ENCODE data around the gene LHFPL3. TPM values are rescaled to one million over a fixed set of nuclear protein-coding genes. Genes with fewer than 3 reads are reported as not detected.

Gene LHFPL3
- total RNA-seq, 4 donors from 2014 or later, result not detected

DNA sequence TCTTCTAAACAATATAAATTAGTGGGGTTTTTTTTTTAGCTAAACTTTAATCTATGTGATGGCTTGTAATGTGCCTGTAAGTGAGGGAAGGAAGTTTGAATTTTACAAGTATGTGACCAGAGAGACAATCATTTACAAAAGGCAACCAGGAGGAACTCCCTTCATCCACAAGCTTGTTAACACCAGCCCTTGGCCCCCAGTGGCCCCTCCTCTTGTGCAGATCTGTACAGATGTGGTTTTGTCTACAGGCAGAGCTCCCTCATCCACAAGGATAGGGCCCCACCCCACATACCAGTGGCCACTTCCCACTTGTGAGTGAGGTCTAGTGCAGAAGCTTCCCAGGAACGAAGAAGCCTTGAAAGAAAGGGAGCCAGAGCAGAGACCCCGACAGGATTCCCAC is 451.5 kb downstream of the LHFPL3 start:
- intact Hi-C loops (cut with DNase I), result no loop called here
- H3K4me1 ChIP-seq, result no peaks in the 10 kb centered on the region
- no peaks in the 10 kb centered on the region for H3K9me3 ChIP-seq
- no peak for TF ChIP-seq POLR2A (IDR thresholded peaks at IDR 0.05; ENCODE audit: low read depth)
- TF ChIP-seq EP300 (IDR thresholded peaks at IDR 0.05), result no peak
- TF ChIP-seq POLR2AphosphoS5 (IDR thresholded peaks at IDR 0.05), result no peak
- no peak for TF ChIP-seq CTCF (IDR thresholded peaks at IDR 0.05)
- no peaks in the 10 kb centered on the region for H3K36me3 ChIP-seq
- H3K4me3 ChIP-seq, result no peak overlapping the region
- no peak overlapping the region for H3K27ac ChIP-seq (replicated peaks in 1 of 4)
- H3K27me3 ChIP-seq, result no peaks in the 10 kb centered on the region
- DNase-seq (ENCODE audit: extremely low spot score), result no peak
- WGBS, result 60% methylated on average over 2 of the region's 2 CpGs

- no peak overlapping the region for H3K27ac ChIP-seq (replicated peaks in 1 of 4)
- H3K9me3 ChIP-seq, result no peaks in the 10 kb centered on the region
- intact Hi-C loops (cut with DNase I), result no loop called here
- H3K36me3 ChIP-seq, result no peaks in the 10 kb centered on the region
- H3K27me3 ChIP-seq, result no peaks in the 10 kb centered on the region
- H3K4me3 ChIP-seq, result no peak overlapping the region
- no peaks in the 10 kb centered on the region for H3K4me1 ChIP-seq
- no peak for DNase-seq (ENCODE audit: extremely low spot score)
- TF ChIP-seq CTCF (IDR thresholded peaks at IDR 0.05), result no peak
- no peak for TF ChIP-seq POLR2AphosphoS5 (IDR thresholded peaks at IDR 0.05)
- no peak for TF ChIP-seq POLR2A (IDR thresholded peaks at IDR 0.05; ENCODE audit: low read depth)
- no peak for TF ChIP-seq EP300 (IDR thresholded peaks at IDR 0.05)
These were observed 456.3 kb downstream of the LHFPL3 start for GRCh38 chr7:104784686-104785085.

GRCh38 chr7:104789780-104790179 is 461.4 kb downstream of the LHFPL3 start:
- Histone ChIP-seq H3K27ac (replicated peaks in 1 of 4) (no peak overlapping the region), H3K27me3 (peaks cover 0 to 5% (median 0%) of the 10 kb centered on the region in 4 donors), H3K9me3 (no peaks in the 10 kb centered on the region), H3K4me1 (no peaks in the 10 kb centered on the region), H3K4me3 (no peak overlapping the region), H3K36me3 (no peaks in the 10 kb centered on the region)
- WGBS, result 66% methylated on average over 3 of the region's 3 CpGs
- TF ChIP-seq POLR2A (IDR thresholded peaks at IDR 0.05; ENCODE audit: low read depth) (no peak), CTCF (IDR thresholded peaks at IDR 0.05) (no peak)
- no peak for DNase-seq (ENCODE audit: extremely low spot score)
- intact Hi-C loops (cut with DNase I), result no loop called here

DNA sequence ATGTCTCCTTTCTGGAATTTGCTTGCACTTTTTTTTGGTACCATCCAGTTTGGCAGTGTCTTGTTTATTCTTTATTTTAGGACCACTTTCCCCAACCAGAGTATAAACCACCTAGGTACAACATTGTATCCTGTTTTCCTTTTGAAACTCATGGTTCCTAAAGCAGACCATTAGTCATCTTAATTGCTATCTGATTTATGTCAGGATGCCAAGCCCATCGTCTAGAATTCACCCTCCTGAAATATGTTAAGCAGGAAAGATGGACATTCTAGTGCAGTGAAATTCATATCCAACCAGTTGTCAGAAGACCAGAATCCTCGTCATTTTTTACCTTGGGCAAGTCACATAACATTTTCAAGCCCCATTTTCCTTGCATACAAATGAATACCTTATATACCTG is 462.0 kb downstream of the LHFPL3 start:
- TF ChIP-seq POLR2A (IDR thresholded peaks at IDR 0.05; ENCODE audit: low read depth) (no peak), EP300 (IDR thresholded peaks at IDR 0.05) (no peak), CTCF (IDR thresholded peaks at IDR 0.05) (no peak), POLR2AphosphoS5 (IDR thresholded peaks at IDR 0.05) (no peak)
- Histone ChIP-seq H3K36me3 (no peaks in the 10 kb centered on the region), H3K4me1 (no peaks in the 10 kb centered on the region), H3K4me3 (no peak overlapping the region), H3K27ac (replicated peaks in 1 of 4) (no peak overlapping the region), H3K27me3 (peaks cover 0 to 5% (median 0%) of the 10 kb centered on the region in 4 donors), H3K9me3 (no peaks in the 10 kb centered on the region)
- no peak for DNase-seq (ENCODE audit: extremely low spot score)
- intact Hi-C loops (cut with DNase I), result no loop called here
- 59% methylated on average over 2 of the region's 2 CpGs for WGBS

DNA sequence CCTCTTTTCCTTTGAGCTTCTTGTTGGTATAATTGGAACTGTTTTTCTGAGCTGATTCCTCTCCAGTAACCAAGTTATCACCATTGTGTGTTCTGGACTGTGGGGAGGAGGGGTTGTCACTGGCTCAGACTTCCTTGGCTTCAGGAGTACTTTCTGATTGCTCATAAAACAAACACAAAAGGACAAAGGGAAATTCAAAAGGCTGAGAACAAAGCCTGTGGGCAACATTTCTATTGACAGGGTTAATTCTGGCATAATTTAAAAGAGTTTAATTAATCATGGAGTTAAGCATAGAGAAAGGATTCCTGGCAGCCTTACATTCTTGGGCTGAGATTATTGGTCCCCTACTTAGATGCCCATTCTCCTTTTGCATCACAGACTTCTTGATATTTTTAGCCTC is 462.7 kb downstream of the LHFPL3 start:
- no peak for DNase-seq (ENCODE audit: extremely low spot score)
- intact Hi-C loops (cut with DNase I), result no loop called here
- H3K27me3 ChIP-seq, result peaks cover 0 to 5% (median 0%) of the 10 kb centered on the region in 4 donors

More for the DNA sequence above, 462.7 kb downstream of the LHFPL3 start:
- H3K4me1 ChIP-seq, result no peaks in the 10 kb centered on the region
- no peaks in the 10 kb centered on the region for H3K36me3 ChIP-seq
- no peak overlapping the region for H3K4me3 ChIP-seq
- TF ChIP-seq POLR2AphosphoS5 (IDR thresholded peaks at IDR 0.05) (no peak), EP300 (IDR thresholded peaks at IDR 0.05) (no peak), CTCF (IDR thresholded peaks at IDR 0.05) (no peak), POLR2A (IDR thresholded peaks at IDR 0.05; ENCODE audit: low read depth) (no peak)
- no peaks in the 10 kb centered on the region for H3K9me3 ChIP-seq
- H3K27ac ChIP-seq (replicated peaks in 1 of 4), result no peak overlapping the region

Measured in esophagus muscularis mucosa (tissue), 4 donors.